ENCODE results near the gene ZFPM1. TPM values are rescaled to one million over a fixed set of nuclear protein-coding genes. Genes with fewer than 3 reads are reported as not detected.

Gene ZFPM1
- total RNA-seq, 1 donor from 2014 or later = 1.7 TPM

DNA sequence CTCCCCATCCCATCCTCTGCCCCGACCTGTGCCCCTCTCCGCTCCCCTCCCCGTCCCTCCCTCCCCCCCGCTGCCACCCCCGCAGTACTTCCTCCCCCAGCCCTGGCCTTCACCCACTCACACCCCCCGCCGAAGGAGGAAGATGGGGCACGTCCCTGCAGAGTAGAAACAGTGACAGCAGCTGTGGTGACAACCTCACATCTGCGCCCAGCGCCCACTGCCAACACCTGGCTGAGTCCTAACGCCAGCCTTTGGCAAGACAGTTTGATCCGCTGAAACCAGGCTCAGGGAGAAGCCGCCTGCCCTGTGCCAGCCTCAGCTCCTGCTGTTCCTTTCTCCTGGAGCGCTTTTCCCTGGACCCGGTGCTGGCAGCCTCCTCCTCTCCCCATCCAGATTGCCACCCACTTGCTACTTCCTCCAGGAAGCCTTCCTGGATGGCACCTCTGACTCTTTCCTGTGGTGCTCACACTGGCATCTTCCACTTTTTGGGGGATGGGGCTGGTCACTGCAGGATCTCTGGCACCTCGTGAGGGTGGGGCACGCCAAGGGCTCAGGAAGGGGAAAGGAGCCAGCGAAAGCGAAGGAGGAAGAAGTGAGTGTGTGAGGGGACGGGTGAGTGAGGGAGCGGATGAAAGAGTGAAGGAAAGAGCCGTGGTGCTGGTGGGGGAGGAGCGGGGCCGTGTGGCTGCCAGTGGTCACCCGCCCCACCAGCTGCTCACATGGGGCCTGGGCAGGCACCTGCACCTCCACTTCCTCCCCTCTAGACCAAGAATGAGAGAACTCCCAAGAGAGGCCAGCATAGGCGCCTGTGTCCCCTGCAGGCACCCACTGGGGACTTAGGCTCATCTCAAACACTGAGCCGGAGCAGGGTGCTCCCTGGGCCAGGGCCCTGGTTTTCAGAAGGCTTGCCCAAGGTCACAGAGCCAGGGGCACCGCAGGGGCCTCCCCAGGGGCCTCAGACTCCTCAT lies 27.0 kb downstream of the ZFPM1 start:
- Histone ChIP-seq H3K9me3 (no peaks in the 10 kb centered on the region), H3K27me3 (no peaks in the 10 kb centered on the region), H3K4me1 (no peaks in the 10 kb centered on the region), H3K36me3 (no peaks in the 10 kb centered on the region), H3K27ac (no peak overlapping the region), H3K4me3 (no peak overlapping the region)
- TF ChIP-seq POLR2AphosphoS5 (IDR thresholded peaks at IDR 0.05; ENCODE audit: insufficient read depth in 1 of 2, low read depth in 1 of 2) (no peak), POLR2A (IDR thresholded peaks at IDR 0.05) (no peak)
- TF ChIP-seq, protein P1, sequence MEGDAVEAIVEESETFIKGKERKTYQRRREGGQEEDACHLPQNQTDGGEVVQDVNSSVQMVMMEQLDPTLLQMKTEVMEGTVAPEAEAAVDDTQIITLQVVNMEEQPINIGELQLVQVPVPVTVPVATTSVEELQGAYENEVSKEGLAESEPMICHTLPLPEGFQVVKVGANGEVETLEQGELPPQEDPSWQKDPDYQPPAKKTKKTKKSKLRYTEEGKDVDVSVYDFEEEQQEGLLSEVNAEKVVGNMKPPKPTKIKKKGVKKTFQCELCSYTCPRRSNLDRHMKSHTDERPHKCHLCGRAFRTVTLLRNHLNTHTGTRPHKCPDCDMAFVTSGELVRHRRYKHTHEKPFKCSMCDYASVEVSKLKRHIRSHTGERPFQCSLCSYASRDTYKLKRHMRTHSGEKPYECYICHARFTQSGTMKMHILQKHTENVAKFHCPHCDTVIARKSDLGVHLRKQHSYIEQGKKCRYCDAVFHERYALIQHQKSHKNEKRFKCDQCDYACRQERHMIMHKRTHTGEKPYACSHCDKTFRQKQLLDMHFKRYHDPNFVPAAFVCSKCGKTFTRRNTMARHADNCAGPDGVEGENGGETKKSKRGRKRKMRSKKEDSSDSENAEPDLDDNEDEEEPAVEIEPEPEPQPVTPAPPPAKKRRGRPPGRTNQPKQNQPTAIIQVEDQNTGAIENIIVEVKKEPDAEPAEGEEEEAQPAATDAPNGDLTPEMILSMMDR (IDR thresholded peaks at IDR 0.05) = no peak
- intact Hi-C loops (cut with DNase I) = no loop called here
- no peak for DNase-seq (ENCODE audit: extremely low spot score in 2 of 2)

DNA sequence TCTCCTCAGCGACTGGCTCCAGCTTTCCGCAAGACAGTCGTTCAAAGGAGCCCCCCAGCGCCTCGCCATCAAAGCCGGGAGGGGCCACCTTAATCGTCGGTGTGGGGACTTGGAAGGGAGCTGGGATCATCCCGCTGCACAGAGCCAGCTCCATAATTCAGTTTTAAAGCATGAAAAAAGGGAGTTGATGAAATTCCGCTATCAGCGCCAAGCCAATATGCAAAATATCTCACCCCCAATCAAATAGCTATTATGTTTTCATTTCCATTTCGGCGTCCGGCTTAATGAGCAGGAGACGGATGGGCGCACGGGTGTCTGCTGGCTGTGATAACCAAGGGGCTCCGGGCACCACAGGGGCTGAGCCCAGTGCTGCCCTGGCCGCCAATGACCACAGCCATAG lies 27.7 kb downstream of the ZFPM1 start:
- TF ChIP-seq POLR2A (IDR thresholded peaks at IDR 0.05) (no peak), POLR2AphosphoS5 (IDR thresholded peaks at IDR 0.05; ENCODE audit: insufficient read depth in 1 of 2, low read depth in 1 of 2) (no peak)
- TF ChIP-seq, protein P1 (IDR thresholded peaks at IDR 0.05) = no peak
- intact Hi-C loops (cut with DNase I) = no loop called here
- H3K36me3 ChIP-seq = no peaks in the 10 kb centered on the region
- no peaks in the 10 kb centered on the region for H3K4me1 ChIP-seq
- H3K9me3 ChIP-seq = no peaks in the 10 kb centered on the region
- no peaks in the 10 kb centered on the region for H3K27me3 ChIP-seq
- no peak overlapping the region for H3K27ac ChIP-seq
- H3K4me3 ChIP-seq = no peak overlapping the region
- no peak for DNase-seq (ENCODE audit: extremely low spot score in 2 of 2)

GRCh38 chr16:88481851-88482250 lies 28.8 kb downstream of the ZFPM1 start:
- Histone ChIP-seq H3K27me3 (no peaks in the 10 kb centered on the region), H3K27ac (no peak overlapping the region), H3K36me3 (no peaks in the 10 kb centered on the region), H3K9me3 (no peaks in the 10 kb centered on the region), H3K4me3 (no peak overlapping the region), H3K4me1 (no peaks in the 10 kb centered on the region)
- intact Hi-C loops (cut with DNase I) = no loop called here
- no peak for DNase-seq (ENCODE audit: extremely low spot score in 2 of 2)
- no peak for TF ChIP-seq POLR2A (IDR thresholded peaks at IDR 0.05)
- TF ChIP-seq POLR2AphosphoS5 (IDR thresholded peaks at IDR 0.05; ENCODE audit: insufficient read depth in 1 of 2, low read depth in 1 of 2) = no peak
- TF ChIP-seq, protein P1 (IDR thresholded peaks at IDR 0.05) = no peak

- Histone ChIP-seq H3K27ac (no peak overlapping the region), H3K9me3 (no peaks in the 10 kb centered on the region), H3K36me3 (no peaks in the 10 kb centered on the region), H3K4me1 (no peaks in the 10 kb centered on the region), H3K4me3 (no peak overlapping the region), H3K27me3 (no peaks in the 10 kb centered on the region)
- intact Hi-C loops (cut with DNase I) = no loop called here
- no peak for TF ChIP-seq POLR2A (IDR thresholded peaks at IDR 0.05)
- TF ChIP-seq, protein P1 (IDR thresholded peaks at IDR 0.05) = no peak
- TF ChIP-seq POLR2AphosphoS5 (IDR thresholded peaks at IDR 0.05; ENCODE audit: insufficient read depth in 1 of 2, low read depth in 1 of 2) = no peak
- no peak for DNase-seq (ENCODE audit: extremely low spot score in 2 of 2)
Observed at GRCh38 chr16:88482630-88483391, 29.7 kb downstream of the ZFPM1 start.

- Histone ChIP-seq H3K4me1 (no peaks in the 10 kb centered on the region), H3K4me3 (no peak overlapping the region), H3K36me3 (no peaks in the 10 kb centered on the region), H3K27ac (no peak overlapping the region), H3K27me3 (no peaks in the 10 kb centered on the region), H3K9me3 (no peaks in the 10 kb centered on the region)
- TF ChIP-seq, protein P1 (IDR thresholded peaks at IDR 0.05) = no peak
- TF ChIP-seq POLR2A (IDR thresholded peaks at IDR 0.05) (no peak), POLR2AphosphoS5 (IDR thresholded peaks at IDR 0.05; ENCODE audit: insufficient read depth in 1 of 2, low read depth in 1 of 2) (no peak)
- DNase-seq (ENCODE audit: extremely low spot score in 2 of 2) = no peak
- intact Hi-C loops (cut with DNase I) = no loop called here
Observed at GRCh38 chr16:88483392-88483641, 30.2 kb downstream of the ZFPM1 start.
